Measurements from ENCODE around the gene OARD1. TPM values are rescaled to one million over a fixed set of nuclear protein-coding genes. Genes with fewer than 3 reads are reported as not detected.

The OARD1 gene
- total and polyA plus RNA-seq, 3 donors from 2014 or later: 47.6 to 90.8 (median 55.8) TPM

DNA sequence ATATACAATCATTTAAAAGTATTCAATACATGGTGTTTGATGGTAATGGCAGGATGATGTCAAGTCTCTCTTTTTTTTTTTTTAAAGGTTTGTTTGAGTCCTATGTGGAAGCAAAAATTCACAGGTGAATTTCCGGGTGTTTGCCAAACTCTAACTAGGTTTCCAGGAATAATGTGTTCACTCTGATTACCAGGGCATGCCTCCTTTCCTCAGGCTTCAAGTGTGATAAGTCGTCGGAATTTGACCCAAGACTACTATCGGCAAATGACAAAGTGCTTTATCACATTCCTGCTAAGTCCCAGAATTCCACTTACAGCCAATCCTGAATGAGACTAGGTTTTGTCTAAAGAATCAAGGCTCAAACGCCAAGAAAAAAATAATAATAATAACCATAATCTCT, 7.3 kb downstream of the OARD1 start:
- H3K4me1 ChIP-seq: peaks cover 7% of the 10 kb centered on the region
- 68 to 78% methylated on average over 5 of the region's 5 CpGs for WGBS, 2 donors
- H3K4me3 ChIP-seq: no peak overlapping the region
- no peaks in the 10 kb centered on the region for H3K9me3 ChIP-seq
- TF ChIP-seq, protein P1, sequence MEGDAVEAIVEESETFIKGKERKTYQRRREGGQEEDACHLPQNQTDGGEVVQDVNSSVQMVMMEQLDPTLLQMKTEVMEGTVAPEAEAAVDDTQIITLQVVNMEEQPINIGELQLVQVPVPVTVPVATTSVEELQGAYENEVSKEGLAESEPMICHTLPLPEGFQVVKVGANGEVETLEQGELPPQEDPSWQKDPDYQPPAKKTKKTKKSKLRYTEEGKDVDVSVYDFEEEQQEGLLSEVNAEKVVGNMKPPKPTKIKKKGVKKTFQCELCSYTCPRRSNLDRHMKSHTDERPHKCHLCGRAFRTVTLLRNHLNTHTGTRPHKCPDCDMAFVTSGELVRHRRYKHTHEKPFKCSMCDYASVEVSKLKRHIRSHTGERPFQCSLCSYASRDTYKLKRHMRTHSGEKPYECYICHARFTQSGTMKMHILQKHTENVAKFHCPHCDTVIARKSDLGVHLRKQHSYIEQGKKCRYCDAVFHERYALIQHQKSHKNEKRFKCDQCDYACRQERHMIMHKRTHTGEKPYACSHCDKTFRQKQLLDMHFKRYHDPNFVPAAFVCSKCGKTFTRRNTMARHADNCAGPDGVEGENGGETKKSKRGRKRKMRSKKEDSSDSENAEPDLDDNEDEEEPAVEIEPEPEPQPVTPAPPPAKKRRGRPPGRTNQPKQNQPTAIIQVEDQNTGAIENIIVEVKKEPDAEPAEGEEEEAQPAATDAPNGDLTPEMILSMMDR (IDR thresholded peaks at IDR 0.05): no peak
- no peak overlapping the region for H3K27ac ChIP-seq
- H3K36me3 ChIP-seq (ENCODE audit: low read depth, missing control alignments): no peaks in the 10 kb centered on the region
- intact Hi-C loops (cut with DNase I; ENCODE audit: low total_unique reads): no loop called here
- no peak for DNase-seq
- H3K27me3 ChIP-seq: no peaks in the 10 kb centered on the region

DNA sequence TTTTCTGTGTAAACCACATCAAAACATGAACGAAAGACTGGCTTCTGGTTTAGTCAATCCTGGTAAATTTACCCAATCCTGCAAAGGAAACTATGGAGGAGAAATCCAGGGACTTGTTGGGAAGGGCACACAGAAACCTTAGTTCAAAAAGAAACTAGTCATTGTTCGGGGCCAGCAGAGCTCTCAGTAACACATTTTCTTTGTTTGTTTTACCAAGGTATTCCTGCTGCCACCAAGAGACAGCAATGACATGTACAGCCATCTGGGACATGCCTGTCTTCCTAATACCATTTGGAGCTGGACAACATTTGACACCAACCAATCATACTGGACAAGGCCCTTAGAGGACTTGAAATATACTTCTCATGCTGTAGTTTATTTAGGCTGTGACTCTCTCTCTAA, 8.3 kb downstream of the OARD1 start:
- DNase-seq: no peak
- H3K4me3 ChIP-seq: no peak overlapping the region
- H3K4me1 ChIP-seq: peaks cover 7% of the 10 kb centered on the region
- H3K36me3 ChIP-seq (ENCODE audit: low read depth, missing control alignments): no peaks in the 10 kb centered on the region
- no peaks in the 10 kb centered on the region for H3K9me3 ChIP-seq
- H3K27ac ChIP-seq: no peak overlapping the region
- no peaks in the 10 kb centered on the region for H3K27me3 ChIP-seq
- WGBS, 2 donors: 84 to 88% methylated on average over 2 of the region's 2 CpGs
- TF ChIP-seq POLR2A (IDR thresholded peaks at IDR 0.05): no peak
- TF ChIP-seq, protein P1 (IDR thresholded peaks at IDR 0.05): no peak
- intact Hi-C loops (cut with DNase I; ENCODE audit: low total_unique reads): no loop called here

DNA sequence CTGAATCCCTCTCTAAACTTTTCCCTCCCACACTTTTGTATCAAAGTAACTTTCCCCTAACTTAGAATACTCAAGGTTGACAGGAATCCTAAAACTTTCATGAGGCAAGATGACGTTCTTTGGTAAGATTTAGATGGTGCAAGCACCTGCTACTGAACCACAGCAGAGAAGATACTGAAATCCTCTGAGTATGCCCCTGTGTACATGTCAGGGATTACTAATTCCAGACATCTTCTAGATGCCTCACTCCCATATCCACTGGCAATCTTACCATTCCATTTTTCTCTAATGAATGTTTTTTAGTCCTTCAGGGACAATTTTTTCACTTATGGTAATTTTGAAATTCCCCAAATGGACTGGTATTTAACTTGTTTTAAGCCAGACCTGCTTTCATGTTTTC, 10.1 kb downstream of the OARD1 start:
- intact Hi-C loops (cut with DNase I; ENCODE audit: low total_unique reads): no loop called here
- no peak for DNase-seq
- Histone ChIP-seq H3K9me3 (no peaks in the 10 kb centered on the region), H3K4me3 (no peak overlapping the region), H3K4me1 (peaks cover 7% of the 10 kb centered on the region), H3K27ac (no peak overlapping the region), H3K27me3 (no peaks in the 10 kb centered on the region), H3K36me3 (ENCODE audit: low read depth, missing control alignments) (no peaks in the 10 kb centered on the region)
- 53 to 85% methylated on average over 1 of the region's 1 CpG for WGBS, 2 donors
- TF ChIP-seq POLR2A (IDR thresholded peaks at IDR 0.05): no peak
- TF ChIP-seq, protein P1 (IDR thresholded peaks at IDR 0.05): no peak

DNA sequence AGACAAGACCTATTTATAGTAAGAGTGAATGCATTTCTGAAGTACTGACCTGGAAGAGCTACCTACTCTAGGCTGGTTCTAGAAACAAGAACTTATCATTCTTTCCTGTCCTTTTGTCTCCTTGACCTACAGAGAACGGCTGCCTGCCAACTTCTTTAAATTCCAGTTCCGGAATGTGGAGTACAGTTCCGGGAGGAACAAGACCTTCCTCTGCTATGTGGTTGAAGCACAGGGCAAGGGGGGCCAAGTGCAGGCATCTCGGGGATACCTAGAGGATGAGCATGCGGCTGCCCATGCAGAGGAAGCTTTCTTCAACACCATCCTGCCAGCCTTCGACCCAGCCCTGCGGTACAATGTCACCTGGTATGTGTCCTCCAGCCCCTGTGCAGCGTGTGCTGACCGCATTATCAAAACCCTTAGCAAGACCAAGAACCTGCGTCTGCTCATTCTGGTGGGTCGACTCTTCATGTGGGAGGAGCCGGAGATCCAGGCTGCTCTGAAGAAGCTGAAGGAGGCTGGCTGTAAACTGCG, 10.9 kb downstream of the OARD1 start:
- H3K27ac ChIP-seq: no peak overlapping the region
- intact Hi-C loops (cut with DNase I; ENCODE audit: low total_unique reads): no loop called here
- H3K4me3 ChIP-seq: no peak overlapping the region
- no peak for DNase-seq
- 76 to 80% methylated on average over 9 to 13 of the region's 13 CpGs for WGBS, 2 donors
- H3K36me3 ChIP-seq (ENCODE audit: low read depth, missing control alignments): no peaks in the 10 kb centered on the region
- H3K9me3 ChIP-seq: no peaks in the 10 kb centered on the region
- H3K27me3 ChIP-seq: no peaks in the 10 kb centered on the region
- peaks cover 4% of the 10 kb centered on the region for H3K4me1 ChIP-seq
- no peak for TF ChIP-seq POLR2A (IDR thresholded peaks at IDR 0.05)
- TF ChIP-seq, protein P1 (IDR thresholded peaks at IDR 0.05): no peak

DNA sequence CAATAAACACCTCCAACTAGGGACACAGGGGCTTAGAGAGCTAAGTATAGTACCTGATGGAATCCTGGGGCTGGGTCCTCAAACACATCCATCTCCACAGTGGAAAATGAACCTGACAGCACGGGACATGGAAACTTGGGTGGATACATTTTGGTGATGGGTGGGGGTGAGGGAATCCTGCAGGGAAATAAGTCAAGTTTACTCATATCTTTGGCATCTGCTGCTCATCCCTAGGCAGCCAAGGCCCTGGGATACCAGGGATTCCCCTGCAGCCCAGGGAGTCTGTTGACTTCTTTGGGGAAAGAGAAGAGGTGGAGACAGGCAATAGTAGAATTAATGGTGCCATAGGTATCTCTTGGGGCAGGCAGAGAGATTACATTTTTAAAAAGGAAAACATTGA, 12.6 kb downstream of the OARD1 start:
- 81 to 97% methylated on average over 1 of the region's 1 CpG for WGBS, 2 donors
- intact Hi-C loops (cut with DNase I; ENCODE audit: low total_unique reads): no loop called here
- H3K36me3 ChIP-seq (ENCODE audit: low read depth, missing control alignments): no peaks in the 10 kb centered on the region
- DNase-seq: no peak
- no peaks in the 10 kb centered on the region for H3K9me3 ChIP-seq
- H3K27me3 ChIP-seq: no peaks in the 10 kb centered on the region
- H3K4me1 ChIP-seq: no peaks in the 10 kb centered on the region
- no peak for TF ChIP-seq POLR2A (IDR thresholded peaks at IDR 0.05)
- TF ChIP-seq, protein P1 (IDR thresholded peaks at IDR 0.05): no peak
- H3K4me3 ChIP-seq: no peak overlapping the region
- no peak overlapping the region for H3K27ac ChIP-seq
